ENCODE data around the gene BLM.

GRCh38 chr15:90691369-90691768 is 25.8 kb upstream of the BLM start:
- TF ChIP-seq, protein P1, sequence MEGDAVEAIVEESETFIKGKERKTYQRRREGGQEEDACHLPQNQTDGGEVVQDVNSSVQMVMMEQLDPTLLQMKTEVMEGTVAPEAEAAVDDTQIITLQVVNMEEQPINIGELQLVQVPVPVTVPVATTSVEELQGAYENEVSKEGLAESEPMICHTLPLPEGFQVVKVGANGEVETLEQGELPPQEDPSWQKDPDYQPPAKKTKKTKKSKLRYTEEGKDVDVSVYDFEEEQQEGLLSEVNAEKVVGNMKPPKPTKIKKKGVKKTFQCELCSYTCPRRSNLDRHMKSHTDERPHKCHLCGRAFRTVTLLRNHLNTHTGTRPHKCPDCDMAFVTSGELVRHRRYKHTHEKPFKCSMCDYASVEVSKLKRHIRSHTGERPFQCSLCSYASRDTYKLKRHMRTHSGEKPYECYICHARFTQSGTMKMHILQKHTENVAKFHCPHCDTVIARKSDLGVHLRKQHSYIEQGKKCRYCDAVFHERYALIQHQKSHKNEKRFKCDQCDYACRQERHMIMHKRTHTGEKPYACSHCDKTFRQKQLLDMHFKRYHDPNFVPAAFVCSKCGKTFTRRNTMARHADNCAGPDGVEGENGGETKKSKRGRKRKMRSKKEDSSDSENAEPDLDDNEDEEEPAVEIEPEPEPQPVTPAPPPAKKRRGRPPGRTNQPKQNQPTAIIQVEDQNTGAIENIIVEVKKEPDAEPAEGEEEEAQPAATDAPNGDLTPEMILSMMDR (conservative IDR thresholded peaks at IDR 0.05; ENCODE audit: low read depth, low read length), result no peak
- TF ChIP-seq CEBPB (IDR thresholded peaks at IDR 0.05; ENCODE audit: low read depth, low read length) (no peak), POLR2A (IDR thresholded peaks at IDR 0.05; ENCODE audit: low read depth, low read length) (no peak)
